GM19328 (cell line): ENCODE data around the gene DENND6B.

Experiments
- ATAC-seq: cut with Tn5 transposase; IDR thresholded peaks from one replicate; pipeline ENCODE4 v1.9.1; 2021; ENCODE audit warnings: mild to moderate bottlenecking, moderate library complexity; ENCODE audit not compliant: unreplicated experiment

The DENND6B gene

DNA sequence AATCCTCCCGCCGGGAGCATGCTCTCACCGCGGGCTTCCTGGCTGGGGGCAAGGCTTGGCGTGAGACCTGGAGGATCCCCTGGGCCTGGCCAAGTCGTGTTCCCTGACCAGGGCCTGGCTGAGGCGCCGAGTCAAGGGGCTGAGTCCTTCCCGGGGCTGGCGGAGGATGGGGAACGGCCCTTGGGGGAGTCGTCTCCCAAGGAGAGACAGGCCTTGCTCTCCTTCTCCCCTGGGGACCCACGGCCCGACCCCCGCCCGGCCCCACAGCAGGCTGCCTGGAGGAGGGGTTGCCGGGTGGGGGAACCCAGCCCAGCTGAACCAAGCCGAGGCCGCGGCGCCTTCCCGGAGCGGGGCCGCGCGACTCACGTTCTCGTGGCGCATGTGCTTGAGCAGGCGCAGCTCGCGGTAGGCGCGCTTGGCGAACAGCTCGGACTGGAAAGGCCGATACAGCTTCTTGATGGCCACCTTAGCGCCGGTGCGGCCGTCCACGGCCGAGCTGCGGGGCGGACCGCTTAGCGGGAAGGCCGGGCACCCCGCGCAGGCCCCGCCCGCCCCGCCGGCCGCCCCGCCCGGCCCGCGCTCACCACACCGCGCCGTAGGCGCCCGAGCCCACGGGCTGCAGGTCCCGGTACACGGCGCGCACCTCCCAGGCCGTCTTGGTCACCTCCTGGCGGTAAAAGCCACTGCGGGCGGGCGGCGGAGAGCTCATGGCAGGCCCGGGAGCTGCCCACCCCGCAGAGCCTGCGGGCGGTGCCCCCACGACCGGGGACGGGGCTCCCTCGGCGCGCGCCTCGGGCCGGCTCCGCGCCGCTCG lies 65.8 kb downstream of the DENND6B start:
- ATAC-seq, result no peak

DNA sequence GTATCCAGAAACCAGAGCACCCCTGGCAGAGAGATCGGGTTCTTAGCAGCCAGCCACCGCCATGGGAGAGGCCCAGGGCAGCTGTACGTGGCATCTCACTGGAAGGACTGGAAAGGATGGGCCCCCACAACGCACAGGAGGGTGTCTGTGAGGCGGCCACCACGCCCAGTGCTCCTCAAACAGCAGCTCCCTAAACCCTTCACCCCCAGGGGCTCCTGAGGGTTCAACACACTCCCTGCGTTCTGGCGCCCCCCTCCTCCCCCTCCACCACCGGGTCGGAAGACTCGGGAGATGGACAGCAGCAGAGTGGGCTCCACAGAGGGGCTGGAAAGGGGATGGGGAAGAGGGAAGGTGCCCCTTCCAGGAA lies 66.4 kb downstream of the DENND6B start:
- ATAC-seq, result no peak

DNA sequence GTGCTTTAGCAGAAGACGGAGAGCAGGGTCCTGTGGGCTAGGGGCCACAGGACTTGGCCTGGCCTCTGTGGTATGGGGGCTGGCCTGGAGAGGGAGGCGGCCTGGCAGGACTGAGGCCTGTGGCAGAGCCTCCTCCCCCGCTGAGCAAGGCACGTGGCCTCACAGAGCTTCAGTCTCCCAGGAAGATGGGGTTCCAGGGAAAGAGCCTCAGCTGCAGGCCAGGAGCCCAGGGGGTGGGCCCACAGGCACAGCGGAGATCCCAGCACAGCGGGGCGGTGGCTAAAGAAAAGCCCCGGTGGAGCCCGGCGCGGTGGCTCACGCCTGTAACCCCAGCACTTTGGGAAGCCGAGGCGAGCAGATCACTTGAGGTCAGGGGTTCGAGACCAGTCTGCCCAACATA lies 67.5 kb downstream of the DENND6B start:
- ATAC-seq, result no peak
